GM18505 (cell line): ENCODE measurements around the gene PRDM2.

Experiments
- ATAC-seq: cut with Tn5 transposase; IDR thresholded peaks from one replicate; pipeline ENCODE4 v1.9.1; 2021; ENCODE audit not compliant: unreplicated experiment
- POLR2A ChIP-seq: IDR thresholded peaks from 4 replicates; pipeline ENCODE4 v1.6.1; 2011; ENCODE audit warnings: borderline replicate concordance; ENCODE audit not compliant: insufficient read depth, insufficient read length; ENCODE audit errors: extremely low read depth

Gene PRDM2

DNA sequence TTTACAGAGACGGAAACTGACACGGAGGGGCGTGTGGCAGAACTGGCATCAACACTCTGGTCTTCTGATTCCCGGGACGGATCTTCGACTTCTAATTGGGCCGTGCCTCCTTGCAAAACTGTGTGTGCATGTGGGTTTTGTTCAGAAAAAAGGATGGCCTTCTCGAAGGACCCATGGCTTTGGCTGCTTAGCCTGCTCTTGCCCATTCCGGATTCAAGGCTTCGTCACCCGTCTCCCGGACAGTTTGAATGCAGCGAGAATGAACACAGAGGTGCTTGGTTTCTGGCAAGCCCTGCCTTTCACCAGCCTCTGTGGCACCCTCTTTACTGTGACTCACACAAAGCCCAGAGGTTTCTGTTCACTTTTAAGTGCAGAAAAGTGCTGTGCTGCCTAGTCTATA is 120.1 kb downstream of the PRDM2 start:
- TF ChIP-seq POLR2A: no peak
- no peak for ATAC-seq

GRCh38 chr1:13820456-13820855 is 120.5 kb downstream of the PRDM2 start:
- no peak for TF ChIP-seq POLR2A
- ATAC-seq: no peak

DNA sequence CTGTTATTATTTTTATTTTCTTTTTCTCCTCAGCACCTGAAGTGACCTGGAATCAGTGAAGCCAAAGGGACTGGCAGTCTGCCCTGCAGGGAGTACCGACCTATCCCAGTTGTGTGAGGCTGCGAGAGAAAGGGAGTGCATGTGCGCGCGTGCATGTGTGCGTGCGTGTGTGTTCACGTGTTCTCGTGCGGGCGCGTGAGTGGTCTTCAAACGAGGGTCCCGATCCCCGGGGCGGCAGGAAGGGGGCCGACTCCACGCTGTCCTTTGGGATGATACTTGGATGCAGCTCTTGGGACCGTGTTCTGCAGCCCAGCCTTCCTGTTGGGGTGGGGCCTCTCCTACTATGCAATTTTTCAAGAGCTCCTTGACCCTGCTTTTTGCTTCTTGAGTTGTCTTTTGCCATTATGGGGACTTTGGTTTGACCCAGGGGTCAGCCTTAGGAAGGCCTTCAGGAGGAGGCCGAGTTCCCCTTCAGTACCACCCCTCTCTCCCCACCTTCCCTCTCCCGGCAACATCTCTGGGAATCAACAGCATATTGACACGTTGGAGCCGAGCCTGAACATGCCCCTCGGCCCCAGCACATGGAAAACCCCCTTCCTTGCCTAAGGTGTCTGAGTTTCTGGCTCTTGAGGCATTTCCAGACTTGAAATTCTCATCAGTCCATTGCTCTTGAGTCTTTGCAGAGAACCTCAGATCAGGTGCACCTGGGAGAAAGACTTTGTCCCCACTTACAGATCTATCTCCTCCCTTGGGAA is 123.3 kb downstream of the PRDM2 start:
- no peak for ATAC-seq

GRCh38 chr1:13823936-13824335 is 123.9 kb downstream of the PRDM2 start:
- no peak for ATAC-seq
- TF ChIP-seq POLR2A: no peak

More for the DNA sequence above, 123.3 kb downstream of the PRDM2 start:
- TF ChIP-seq POLR2A: no peak

DNA sequence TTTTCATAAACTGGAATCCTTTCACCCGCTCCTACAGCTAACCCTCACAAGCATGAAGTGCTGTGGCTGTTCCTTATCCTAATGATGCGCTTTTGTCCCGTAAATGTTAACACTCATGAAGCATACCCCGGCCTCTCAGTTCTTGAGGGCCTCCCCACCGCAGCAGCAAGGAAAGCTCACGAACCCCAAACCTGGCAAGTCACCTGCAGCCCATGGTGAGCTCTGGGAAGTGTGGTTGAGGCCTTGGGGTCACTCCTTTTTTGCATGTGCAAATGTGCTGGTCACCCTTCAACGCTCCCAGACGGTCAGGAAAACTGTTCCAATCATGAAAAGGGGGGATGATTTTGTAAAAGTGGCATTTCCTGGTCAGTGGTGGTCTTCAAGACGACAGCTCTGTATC is 124.6 kb downstream of the PRDM2 start:
- ATAC-seq: no peak
- TF ChIP-seq POLR2A: no peak

DNA sequence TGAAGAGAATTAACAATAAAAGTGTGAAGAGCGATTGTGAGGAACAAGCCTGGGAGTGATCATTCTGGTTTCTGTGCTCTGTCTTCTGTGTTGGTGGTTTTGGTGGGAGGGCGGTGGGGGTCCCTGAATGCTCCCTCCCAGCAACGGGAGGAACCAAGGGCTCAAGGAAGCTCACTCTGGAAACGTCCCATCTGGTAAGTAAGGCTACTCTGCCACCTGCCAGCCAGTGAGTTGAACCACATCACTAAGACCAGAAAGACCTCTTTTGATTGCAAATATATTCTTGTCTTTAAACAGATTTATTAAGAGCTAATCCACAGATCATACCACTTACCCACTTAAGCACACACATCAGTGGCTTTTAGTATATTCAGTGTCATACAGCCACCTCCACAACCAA is 125.0 kb downstream of the PRDM2 start:
- ATAC-seq: no peak
- no peak for TF ChIP-seq POLR2A

DNA sequence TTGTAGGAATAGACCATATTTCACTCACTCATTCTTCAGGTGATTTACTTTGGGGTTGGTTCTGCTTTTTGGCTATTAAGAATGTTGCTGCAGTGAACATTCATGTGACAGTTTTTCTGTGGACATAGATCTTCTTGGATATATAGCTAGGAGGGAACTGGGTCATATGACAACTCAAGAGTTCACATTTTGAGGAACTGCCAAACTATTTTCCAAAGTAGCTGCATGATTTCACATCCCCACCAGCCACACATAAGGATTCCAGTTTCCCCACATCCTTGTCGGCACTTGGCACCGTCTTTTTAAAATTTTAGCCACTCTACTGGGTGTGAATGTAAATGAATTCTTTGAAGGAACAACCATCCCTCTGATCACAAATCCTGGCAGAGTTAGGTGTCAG is 126.0 kb downstream of the PRDM2 start:
- TF ChIP-seq POLR2A: no peak
- ATAC-seq: no peak

DNA sequence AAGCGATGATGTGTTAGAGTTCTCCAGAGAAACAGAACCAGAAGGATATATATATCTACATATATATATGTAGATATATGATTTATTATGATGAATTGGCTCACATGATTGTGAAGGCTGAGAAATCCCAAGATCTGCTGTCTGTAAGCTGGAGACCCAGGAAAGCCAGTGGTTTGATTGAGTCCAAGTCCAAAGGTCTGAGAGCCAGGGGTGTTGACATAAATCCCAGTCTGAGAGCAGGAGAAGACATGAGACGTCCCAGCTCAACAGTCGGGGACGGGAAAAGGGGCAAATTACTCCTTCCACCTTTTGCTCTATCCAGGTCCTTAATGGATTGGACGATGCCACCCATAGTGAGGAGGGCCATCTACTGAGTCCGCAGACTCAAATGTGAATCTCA is 126.6 kb downstream of the PRDM2 start:
- ATAC-seq: no peak
- no peak for TF ChIP-seq POLR2A

GRCh38 chr1:13828454-13829151 is 128.6 kb downstream of the PRDM2 start:
- no peak for TF ChIP-seq POLR2A
- no peak for ATAC-seq

GRCh38 chr1:13829152-13829769 is 129.3 kb downstream of the PRDM2 start:
- TF ChIP-seq POLR2A: no peak
- no peak for ATAC-seq

DNA sequence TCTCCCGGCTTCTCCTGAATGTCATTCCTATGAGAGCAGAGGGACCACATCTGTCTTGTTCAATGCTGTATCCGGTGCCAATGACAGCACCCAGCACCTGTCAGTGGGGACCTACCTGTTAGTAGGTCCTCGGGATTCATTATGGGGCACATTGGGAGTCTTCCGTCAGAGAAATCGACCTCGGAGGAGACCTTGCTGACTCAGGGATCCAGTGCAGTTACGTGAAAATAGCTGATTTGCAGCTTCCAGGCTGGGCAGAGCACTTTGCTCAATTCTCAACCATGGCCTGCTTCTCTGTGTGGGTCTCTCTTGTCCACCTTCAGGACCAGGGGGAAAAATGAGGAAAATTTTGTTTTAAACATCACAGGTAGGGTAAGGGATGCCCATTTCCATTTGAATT is 130.2 kb downstream of the PRDM2 start:
- ATAC-seq: no peak
- no peak for TF ChIP-seq POLR2A

- no peak for TF ChIP-seq POLR2A
- no peak for ATAC-seq
These were observed 130.8 kb downstream of the PRDM2 start for GRCh38 chr1:13830616-13831280.

DNA sequence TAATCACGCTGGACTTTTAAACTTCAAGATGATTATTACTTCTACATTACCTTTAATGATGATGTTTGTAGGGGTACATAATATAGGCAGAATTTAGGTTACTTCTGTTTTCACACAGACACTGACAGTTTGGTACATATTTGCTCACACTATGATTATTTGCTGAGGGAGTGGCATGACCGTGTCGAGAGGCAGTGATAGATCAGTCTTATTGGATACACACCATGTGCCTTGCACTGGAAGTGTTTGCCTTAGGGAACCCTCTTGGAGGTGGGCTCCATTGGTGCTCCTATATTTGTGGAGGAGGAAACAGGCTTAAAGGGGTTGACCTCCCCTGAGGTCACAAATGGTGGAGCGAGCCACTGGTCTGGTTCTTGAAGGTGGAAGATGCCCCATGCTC is 132.1 kb downstream of the PRDM2 start:
- no peak for ATAC-seq
- TF ChIP-seq POLR2A: no peak

DNA sequence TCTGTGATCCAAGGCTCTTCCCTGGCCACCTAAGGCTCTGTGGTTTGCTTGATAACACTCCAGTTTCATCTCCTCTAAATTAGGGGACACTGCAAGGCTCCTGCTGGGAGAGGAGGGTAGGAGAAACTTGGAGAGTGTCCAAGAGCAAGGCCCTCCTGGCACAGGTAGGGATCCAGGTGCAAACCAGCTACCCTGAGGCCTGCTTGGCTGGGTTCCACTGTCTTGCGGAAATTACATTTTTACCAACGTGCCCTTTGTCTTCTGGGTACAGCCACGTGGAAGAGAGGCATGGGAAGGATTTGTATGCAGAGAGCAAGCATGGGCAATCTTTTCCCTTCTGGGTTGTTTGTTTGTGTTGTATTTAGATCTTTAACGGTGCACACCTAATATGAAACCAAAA is 132.5 kb downstream of the PRDM2 start:
- no peak for TF ChIP-seq POLR2A
- no peak for ATAC-seq

- TF ChIP-seq POLR2A: no peak
- ATAC-seq: no peak
These were observed 136.1 kb downstream of the PRDM2 start for GRCh38 chr1:13836136-13836535.
